Lung (tissue), 12 donors: Measurements from ENCODE around the gene COL4A2. TPM values are rescaled to one million over a fixed set of nuclear protein-coding genes. Genes with fewer than 3 reads are reported as not detected.

Experiments
- ATAC-seq: fragments of 200-7000 bp; cut with Tn5 transposase; one replicate; pipeline ENCODE4 v1.9.1; 2020; ENCODE audit warnings: moderate number of reproducible peaks; ENCODE audit not compliant: insufficient read depth, low FRiP score
- DNase-seq, 3 donors: peaks; one replicate each; pipeline ENCODE4 v3.0.0-alpha.2; 2013 to 2017
- H3K27ac ChIP-seq, 2 donors: one replicate each; pipeline ENCODE4 v1.5.1; 2013; ENCODE audit warnings: mild to moderate bottlenecking in 2 of 2, moderate library complexity in 2 of 2, control low read depth in 1 of 2, inconsistent platforms in 1 of 2, low read depth in 1 of 2, low read length in 1 of 2
- H3K27me3 ChIP-seq, 3 donors: one replicate each; pipeline ENCODE4 v1.5.1; 2013; ENCODE audit warnings: low read length in 2 of 3; ENCODE audit not compliant: control insufficient read depth in 3 of 3, insufficient read depth in 3 of 3
- H3K36me3 ChIP-seq, 4 donors: one replicate each; pipeline ENCODE4 v1.5.1; 2013; ENCODE audit warnings: low read length in 4 of 4, mild to moderate bottlenecking in 1 of 4, moderate library complexity in 1 of 4; ENCODE audit not compliant: control insufficient read depth in 4 of 4, insufficient read depth in 4 of 4
- H3K4me1 ChIP-seq, 5 donors: one replicate each; pipeline ENCODE4 v1.5.1; 2013; ENCODE audit warnings: low read length in 5 of 5, mild to moderate bottlenecking in 2 of 5, moderate library complexity in 1 of 5; ENCODE audit not compliant: control insufficient read depth in 5 of 5, insufficient read depth in 5 of 5
- H3K4me3 ChIP-seq: one replicate; pipeline ENCODE4 v1.5.1; 2013; ENCODE audit warnings: mild to moderate bottlenecking, control low read depth, moderate library complexity
- H3K9ac ChIP-seq, 2 donors: one replicate each; pipeline ENCODE4 v1.5.1; 2013; ENCODE audit warnings: low read length in 2 of 2, control low read depth in 1 of 2; ENCODE audit not compliant: insufficient read depth in 1 of 2
- H3K9me3 ChIP-seq, 4 donors: one replicate each; pipeline ENCODE4 v1.5.1; 2013; ENCODE audit warnings: low read length in 3 of 4, mild to moderate bottlenecking in 1 of 4, moderate library complexity in 1 of 4; ENCODE audit not compliant: control insufficient read depth in 4 of 4, insufficient read depth in 3 of 4
- CTCF ChIP-seq: IDR thresholded peaks from 2 replicates; pipeline ENCODE4 v1.5.1; 2012; ENCODE audit warnings: mild to moderate bottlenecking; ENCODE audit errors: control extremely low read depth, extremely low read depth
- WGBS, 2 donors: extraction: QIAGEN DNeasy Blood & Tissue Kit; methylation state at CpG; one replicate each; pipeline ENCODE4 v1.1.7; 2013; 5-methylcytosine and 5-hydroxymethylcytosine counted together
- polyA plus RNA-seq, 2 donors: library from polyadenylated mRNA; stranded (reverse); fragments of 200-250 nt; gene quantifications; one replicate each; pipeline ENCODE4 v1.2.1, GENCODE V29; 2013
- total RNA-seq, 2 donors: library from RNA; depleted of rRNA in 1 of 2; stranded (reverse); fragments of >200 nt in 1 of 2; gene quantifications; one replicate each; pipeline ENCODE4 v1.2.1, GENCODE V29; 2014 to 2021
- donor health status: control.
- donor health status: control.
- donor health status: Bipolar disorder and iron deficiency.
- donor health status: healthy.
- donor health status: DM: yes; HTN: yes; CAD: no.

Gene COL4A2
- total and polyA plus RNA-seq, 4 donors, result 169 to 627 (median 339) TPM

- Histone ChIP-seq H3K27me3 (no peaks in the 10 kb centered on the region), H3K36me3 (peaks cover 0 to 5% (median 1%) of the 10 kb centered on the region in 4 donors), H3K9ac (no peak overlapping the region), H3K9me3 (no peaks in the 10 kb centered on the region), H3K4me1 (peaks cover 0 to 40% (median 17%) of the 10 kb centered on the region in 5 donors), H3K27ac (no peak overlapping the region), H3K4me3 (no peak overlapping the region)
- DNase-seq, result no peak
- TF ChIP-seq CTCF, result no peak
- ATAC-seq, result no peak
- 90 to 93% methylated on average over 11 of the region's 11 CpGs for whole genome bisulfite sequencing, 2 donors
These were observed 17.4 kb upstream of the COL4A2 start for GRCh38 chr13:110289661-110290060.

- TF ChIP-seq CTCF, result no peak
- Histone ChIP-seq H3K9me3 (no peaks in the 10 kb centered on the region), H3K4me1 (peaks cover 0 to 38% (median 17%) of the 10 kb centered on the region in 5 donors), H3K27ac (no peak overlapping the region), H3K4me3 (no peak overlapping the region), H3K27me3 (no peaks in the 10 kb centered on the region), H3K36me3 (peaks cover 0 to 5% (median 1%) of the 10 kb centered on the region in 4 donors), H3K9ac (no peak overlapping the region)
- ATAC-seq, result no peak
- WGBS, 2 donors, result 87 to 91% methylated on average over 10 of the region's 10 CpGs
- no peak for DNase-seq
These were observed 16.9 kb upstream of the COL4A2 start for GRCh38 chr13:110290153-110290552.

GRCh38 chr13:110290826-110291225 is 16.3 kb upstream of the COL4A2 start:
- DNase-seq (no peak), ATAC-seq (no peak)
- H3K4me1 ChIP-seq, result peaks cover 0 to 38% (median 16%) of the 10 kb centered on the region in 5 donors
- H3K9ac ChIP-seq, result no peak overlapping the region
- no peak overlapping the region for H3K4me3 ChIP-seq
- no peaks in the 10 kb centered on the region for H3K27me3 ChIP-seq
- H3K9me3 ChIP-seq, result no peaks in the 10 kb centered on the region
- H3K36me3 ChIP-seq, result peaks cover 0 to 5% (median 1%) of the 10 kb centered on the region in 4 donors
- TF ChIP-seq CTCF, result no peak
- no peak overlapping the region for H3K27ac ChIP-seq
- 77 to 88% methylated on average over 15 of the region's 15 CpGs for WGBS, 2 donors

GRCh38 chr13:110291286-110291685 is 15.8 kb upstream of the COL4A2 start:
- Histone ChIP-seq H3K27me3 (no peaks in the 10 kb centered on the region), H3K4me1 (peaks cover 0 to 39% (median 14%) of the 10 kb centered on the region in 5 donors), H3K9ac (no peak overlapping the region), H3K9me3 (no peaks in the 10 kb centered on the region), H3K27ac (no peak overlapping the region), H3K4me3 (no peak overlapping the region), H3K36me3 (peaks cover 0 to 3% (median 1%) of the 10 kb centered on the region in 4 donors)
- no peak for TF ChIP-seq CTCF
- no peak for ATAC-seq
- WGBS, 2 donors, result 87 to 90% methylated on average over 9 of the region's 9 CpGs
- DNase-seq, result no peak
